ENCODE data around the gene FYCO1. TPM values are rescaled to one million over a fixed set of nuclear protein-coding genes. Genes with fewer than 3 reads are reported as not detected.

The FYCO1 gene
- total and polyA plus RNA-seq, 2 of the 8 experiments (the other 6 are each of a cell fraction or from before 2014, with no cell fraction given), result 4.8 to 10.8 TPM

DNA sequence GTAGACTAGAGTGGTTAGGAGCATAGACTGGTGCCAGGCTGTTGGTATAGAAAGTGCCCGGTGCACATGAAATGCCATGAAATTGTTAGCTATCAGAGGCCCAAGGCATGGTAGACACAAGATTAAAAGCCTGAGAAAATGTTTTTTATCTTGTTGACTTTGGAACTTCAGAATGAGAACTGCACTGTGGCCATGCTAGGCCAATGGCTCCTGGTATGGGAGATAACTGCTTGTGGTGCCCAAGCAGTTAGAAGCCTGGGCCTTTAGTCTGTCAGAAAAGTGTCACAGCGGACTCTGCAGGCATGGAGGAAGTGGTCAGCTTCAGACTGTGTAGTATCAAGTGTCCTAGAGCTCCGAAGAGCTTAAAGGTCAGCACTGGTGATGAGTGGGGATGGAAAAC is 11.9 kb downstream of the FYCO1 start:
- H3K23me2 ChIP-seq (ENCODE audit: low read depth, low read length), result no peaks in the 10 kb centered on the region
- no peak overlapping the region for H4K91ac ChIP-seq (replicated peaks; ENCODE audit: insufficient read length, low read length)
- H3K56ac ChIP-seq (replicated peaks; ENCODE audit: insufficient read length, low read depth, low read length), result no peak overlapping the region
- ChIA-PET CTCF (ENCODE audit: partially characterized antibody) (interaction anchor here (0.6 to 1.7 kb wide), 6 partner anchors 16 to 127 kb away, joined by 3 to 4 read pairs (median 3); no protein-coding TSS in a partner anchor), POLR2A (ENCODE audit: partially characterized antibody) (interaction anchor here (1.4 kb wide), 1 partner anchor 17 kb away, joined by 4 read pairs; no protein-coding TSS in a partner anchor)
- no peak overlapping the region for H2BK15ac ChIP-seq (ENCODE audit: low read length)
- DNase-seq (ENCODE audit: low read depth in 1 of 2, low spot score in 2 of 2), result no peak
- WGBS, 2 experiments (ENCODE audit: extremely low coverage in 1 of 2, insufficient coverage in 1 of 2, insufficient read length in 1 of 2, insufficient replicate concordance in 2 of 2, low coverage in 1 of 2, low lambda C conversion rate in 2 of 2, missing lambda C conversion rate in 1 of 2), result 98% methylated on average over 3 of the region's 3 CpGs; no CpG with 5 or more reads in 1 of the 2 experiments
- H3K4me2 ChIP-seq (ENCODE audit: insufficient read depth in 1 of 2, low read depth in 2 of 2, low read length in 2 of 2), result no peak overlapping the region
- no peak overlapping the region for H2BK5ac ChIP-seq (ENCODE audit: low read depth, low read length)
- H2BK12ac ChIP-seq (ENCODE audit: low read depth, low read length), result no peak overlapping the region
- H3K79me2 ChIP-seq (ENCODE audit: control insufficient read depth in 1 of 2, insufficient read depth in 2 of 2, low read length in 2 of 2), result peaks cover 0 to 33% of the 10 kb centered on the region in 2 experiments; a peak in 2 of 4 replicates
- H4K20me1 ChIP-seq (replicated peaks in 1 of 2; ENCODE audit: control insufficient read depth in 1 of 2, insufficient read depth in 2 of 2, low read length in 2 of 2), result peaks cover 0 to 6% of the 10 kb centered on the region in 2 experiments
- H2AFZ ChIP-seq (ENCODE audit: low read length), result no peak overlapping the region
- no peak overlapping the region for H3K18ac ChIP-seq (ENCODE audit: extremely low read depth, low read length)
- no peak overlapping the region for H3K4ac ChIP-seq (replicated peaks; ENCODE audit: insufficient read length, low read depth, low read length)
- no peaks in the 10 kb centered on the region for H3K9me3 ChIP-seq (ENCODE audit: insufficient read depth in 2 of 2, low read depth in 1 of 2, low read length in 1 of 2)
- no peak overlapping the region for H3K14ac ChIP-seq (ENCODE audit: insufficient read length)
- no peak for FAIRE-seq
- peaks cover 11 to 50% (median 40%) of the 10 kb centered on the region in 4 experiments for H3K36me3 ChIP-seq (ENCODE audit: control insufficient read depth in 2 of 4, insufficient read depth in 4 of 4, low read length in 3 of 4)
- no peaks in the 10 kb centered on the region for H3K27me3 ChIP-seq (replicated peaks in 1 of 4; ENCODE audit: control insufficient read depth in 3 of 4, extremely low read depth in 1 of 4, insufficient read depth in 3 of 4, low read length in 3 of 4)
- H3K4me1 ChIP-seq (replicated peaks in 1 of 4; ENCODE audit: control insufficient read depth in 3 of 4, insufficient read depth in 4 of 4, low read length in 3 of 4), result peaks cover 0 to 4% (median 1%) of the 10 kb centered on the region in 4 experiments; a peak in 3 of 7 replicates
- no peak overlapping the region for H3K4me3 ChIP-seq (ENCODE audit: extremely low read depth in 1 of 4, insufficient read depth in 2 of 4, low read depth in 3 of 4, low read length in 4 of 4)
- H4K8ac ChIP-seq (ENCODE audit: extremely low read depth, insufficient read depth, low read length), result no peak overlapping the region
- no peak overlapping the region for H4K5ac ChIP-seq (ENCODE audit: insufficient read length, low read depth, low read length)
- H3K79me1 ChIP-seq (ENCODE audit: low read depth, low read length), result peaks cover 5% of the 10 kb centered on the region
- no peak overlapping the region for H2BK20ac ChIP-seq (ENCODE audit: low read length)
- no peak overlapping the region for H2AK5ac ChIP-seq (ENCODE audit: low read depth, low read length)
- H3K23ac ChIP-seq (ENCODE audit: insufficient read length), result no peak overlapping the region
- no peak overlapping the region for H2BK120ac ChIP-seq (replicated peaks; ENCODE audit: low read depth, low read length)
- no peak overlapping the region for H3K9ac ChIP-seq (replicated peaks in 1 of 4; ENCODE audit: extremely low read depth in 1 of 4, low read depth in 3 of 4, low read length in 3 of 4)
- no peak overlapping the region for H3K27ac ChIP-seq (ENCODE audit: low read depth, low read length)
- TF ChIP-seq EP300 (IDR thresholded peaks at IDR 0.05; ENCODE audit: borderline replicate concordance in 1 of 2, low read depth in 2 of 2, low read length in 2 of 2) (no peak), EZH2 (IDR thresholded peaks at IDR 0.05; ENCODE audit: low read depth, low read length, severe bottlenecking) (no peak), CBX5 (IDR thresholded peaks at IDR 0.05; ENCODE audit: low read depth, low read length) (no peak), MAFK (IDR thresholded peaks at IDR 0.05; ENCODE audit: low read depth, low read length) (no peak), NRF1 (IDR thresholded peaks at IDR 0.05; ENCODE audit: low read depth, low read length) (no peak), SIN3A (conservative IDR thresholded peaks at IDR 0.05 in 1 of 2, IDR thresholded peaks at IDR 0.05 in 1 of 2; ENCODE audit: low read depth in 1 of 2, low read length in 2 of 2) (no peak), SP2 (IDR thresholded peaks at IDR 0.05; ENCODE audit: low read length) (no peak), JUN (IDR thresholded peaks at IDR 0.05; ENCODE audit: low read depth, low read length) (no peak), JUND (IDR thresholded peaks at IDR 0.05; ENCODE audit: low read length) (no peak), RAD21 (IDR thresholded peaks at IDR 0.05 in 1 of 2, conservative IDR thresholded peaks at IDR 0.05 in 1 of 2; ENCODE audit: low read depth in 2 of 2, low read length in 2 of 2) (no peak), SAP30 (IDR thresholded peaks at IDR 0.05; ENCODE audit: insufficient read depth, insufficient replicate concordance, low read length) (no peak), KDM1A (IDR thresholded peaks at IDR 0.05; ENCODE audit: borderline replicate concordance, low read length) (no peak), ZNF274 (IDR thresholded peaks at IDR 0.05; ENCODE audit: borderline replicate concordance, extremely low read depth, low read length) (no peak)
